Coronary artery (tissue), 2 donors: ENCODE results near the gene MOB3B.

Experiments
- DNase-seq: peaks from one replicate; pipeline ENCODE4 v3.0.0-alpha.2; 2017; ENCODE audit warnings: low spot score
- H3K27ac ChIP-seq, 2 donors: fragments of 200-600 bp; sonication (generic); one replicate each; pipeline ENCODE4 v1.5.1; 2016 to 2019
- H3K4me3 ChIP-seq: fragments of 200-600 bp; sonication (generic); 2 replicates; pipeline ENCODE4 v1.5.1; 2016; ENCODE audit warnings: mild to moderate bottlenecking, moderate library complexity
- CTCF ChIP-seq: fragments of 200-600 bp; sonication (generic); IDR thresholded peaks from one replicate; pipeline ENCODE4 v1.5.1; 2019; ENCODE audit warnings: antibody characterized with exemption

The MOB3B gene

GRCh38 chr9:27352457-27353165, 177.0 kb downstream of the MOB3B start:
- Histone ChIP-seq H3K27ac (peak overlapping the region; percentile 36 to 79), H3K4me3 (no peak overlapping the region)
- no peak for DNase-seq
- no peak for TF ChIP-seq CTCF

- H3K4me3 ChIP-seq = no peak overlapping the region
- no peak for TF ChIP-seq CTCF
- DNase-seq = no peak
- peak overlapping the region; percentile 21 to 61 for H3K27ac ChIP-seq
Observed at GRCh38 chr9:27351438-27351837, 178.2 kb downstream of the MOB3B start.

GRCh38 chr9:27350382-27350976, 179.1 kb downstream of the MOB3B start:
- peak overlapping the region; percentile 21 to 61 for H3K27ac ChIP-seq
- no peak for TF ChIP-seq CTCF
- DNase-seq = no peak
- H3K4me3 ChIP-seq = no peak overlapping the region

- TF ChIP-seq CTCF = no peak
- Histone ChIP-seq H3K27ac (no peak overlapping the region), H3K4me3 (no peak overlapping the region)
- DNase-seq = no peak
Observed at GRCh38 chr9:27349698-27350080, 179.9 kb downstream of the MOB3B start.

GRCh38 chr9:27348785-27349697, 180.6 kb downstream of the MOB3B start:
- DNase-seq = no peak
- Histone ChIP-seq H3K27ac (no peak overlapping the region), H3K4me3 (no peak overlapping the region)
- no peak for TF ChIP-seq CTCF

GRCh38 chr9:27347889-27348288, 181.7 kb downstream of the MOB3B start:
- no peak for DNase-seq
- TF ChIP-seq CTCF = no peak
- Histone ChIP-seq H3K27ac (no peak overlapping the region), H3K4me3 (no peak overlapping the region)
